Dedifferentiated amniotic fluid mesenchymal stem cell (primary cell): ENCODE data around the gene HOXB9.

ENCODE experiments used
- DNase-seq: peaks from one replicate; pipeline ENCODE4 v3.0.0-alpha.2; 2016; ENCODE audit errors: extremely low spot score

The HOXB9 gene

DNA sequence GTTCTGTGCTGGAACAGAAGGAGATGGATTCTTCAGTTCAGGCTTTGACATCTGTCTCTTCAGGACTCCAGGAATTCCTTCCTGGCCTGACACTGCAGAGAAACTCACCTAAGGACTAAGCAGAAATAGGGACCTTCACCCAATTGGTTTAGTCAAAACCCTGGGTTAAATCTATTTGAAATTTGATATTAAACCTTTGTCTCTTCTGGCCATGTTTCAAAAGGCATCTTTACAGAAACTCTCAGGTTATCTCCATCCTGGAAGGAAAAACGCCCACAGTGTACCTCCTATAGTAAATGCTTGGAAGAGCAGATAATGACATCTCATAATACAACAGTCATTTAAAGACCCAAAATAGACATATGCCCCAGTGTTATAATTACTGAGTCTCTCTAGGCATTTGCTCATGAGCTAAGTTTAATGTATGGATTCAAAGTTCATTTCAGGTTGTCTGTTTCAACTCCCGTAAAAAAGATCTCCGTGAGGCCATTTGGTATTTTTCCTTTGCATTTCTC lies 42.4 kb downstream of the HOXB9 start:
- DNase-seq, result no peak

DNA sequence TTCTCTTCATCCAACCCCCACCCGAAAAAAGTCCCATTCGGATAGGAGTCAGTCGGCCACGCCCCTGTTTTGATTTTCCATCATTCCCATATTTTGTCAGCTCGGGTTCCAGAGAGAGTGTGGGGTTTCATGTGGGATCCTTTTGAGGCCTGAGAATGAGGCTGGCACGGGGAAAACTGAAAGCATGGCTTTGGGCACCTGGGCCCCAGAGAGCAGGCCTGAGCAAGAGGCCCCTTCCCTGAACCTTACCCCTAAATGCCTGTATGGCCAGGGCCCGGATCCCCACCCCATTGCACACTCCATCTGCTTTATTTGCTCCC lies 43.4 kb downstream of the HOXB9 start:
- DNase-seq, result no peak

DNA sequence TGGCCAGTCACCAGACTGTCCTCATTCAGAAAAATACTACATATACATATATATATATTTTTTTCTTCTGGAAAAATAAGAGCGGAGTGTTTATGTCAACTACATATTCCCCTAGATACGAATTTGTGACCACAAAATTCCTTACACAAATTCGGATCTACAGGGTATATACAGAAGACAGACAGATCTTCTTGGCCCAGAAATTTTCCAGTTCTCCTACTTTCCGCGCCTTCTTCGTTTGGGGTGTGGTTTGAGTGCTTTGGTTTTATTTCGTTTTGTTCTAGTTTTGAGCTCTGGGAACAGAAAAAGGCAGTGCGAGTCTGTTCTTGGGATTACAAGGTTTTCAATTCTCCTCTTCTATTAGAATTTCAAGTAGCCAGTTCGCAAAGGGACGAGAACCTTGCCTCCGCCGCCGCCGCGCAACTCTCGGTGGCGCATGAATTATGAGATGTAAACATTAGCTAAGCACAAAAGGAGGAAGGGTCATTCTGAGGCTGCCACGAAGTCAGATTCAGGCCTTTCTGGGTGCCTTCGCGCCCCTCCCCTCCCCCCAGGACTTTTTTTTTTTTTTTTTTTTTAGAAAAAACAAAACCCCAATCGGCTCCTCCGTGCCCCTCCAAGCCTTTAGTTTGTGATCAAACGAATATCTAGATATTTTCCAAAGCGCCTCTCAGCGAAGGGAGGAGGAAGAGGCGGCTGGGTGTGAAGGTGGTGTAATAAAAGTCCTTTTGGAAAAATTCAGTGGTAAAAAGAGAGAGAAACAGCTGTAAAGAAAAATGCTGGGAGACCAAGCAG lies 46.2 kb downstream of the HOXB9 start:
- DNase-seq, result no peak

DNA sequence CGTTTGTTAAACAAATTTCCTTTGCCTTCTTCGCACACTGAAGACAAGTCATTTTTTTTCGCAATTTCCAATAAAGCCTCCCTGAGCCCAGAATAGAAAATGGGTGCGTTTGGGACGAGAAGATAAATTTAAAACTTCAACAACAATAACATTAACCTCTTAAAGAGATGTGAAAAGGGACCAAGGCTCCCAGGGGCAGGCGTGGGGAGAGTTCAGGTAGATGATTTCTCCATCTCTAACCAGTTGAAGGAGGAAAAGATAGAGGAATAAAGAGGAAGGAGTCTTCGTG lies 46.7 kb downstream of the HOXB9 start:
- DNase-seq, result no peak

DNA sequence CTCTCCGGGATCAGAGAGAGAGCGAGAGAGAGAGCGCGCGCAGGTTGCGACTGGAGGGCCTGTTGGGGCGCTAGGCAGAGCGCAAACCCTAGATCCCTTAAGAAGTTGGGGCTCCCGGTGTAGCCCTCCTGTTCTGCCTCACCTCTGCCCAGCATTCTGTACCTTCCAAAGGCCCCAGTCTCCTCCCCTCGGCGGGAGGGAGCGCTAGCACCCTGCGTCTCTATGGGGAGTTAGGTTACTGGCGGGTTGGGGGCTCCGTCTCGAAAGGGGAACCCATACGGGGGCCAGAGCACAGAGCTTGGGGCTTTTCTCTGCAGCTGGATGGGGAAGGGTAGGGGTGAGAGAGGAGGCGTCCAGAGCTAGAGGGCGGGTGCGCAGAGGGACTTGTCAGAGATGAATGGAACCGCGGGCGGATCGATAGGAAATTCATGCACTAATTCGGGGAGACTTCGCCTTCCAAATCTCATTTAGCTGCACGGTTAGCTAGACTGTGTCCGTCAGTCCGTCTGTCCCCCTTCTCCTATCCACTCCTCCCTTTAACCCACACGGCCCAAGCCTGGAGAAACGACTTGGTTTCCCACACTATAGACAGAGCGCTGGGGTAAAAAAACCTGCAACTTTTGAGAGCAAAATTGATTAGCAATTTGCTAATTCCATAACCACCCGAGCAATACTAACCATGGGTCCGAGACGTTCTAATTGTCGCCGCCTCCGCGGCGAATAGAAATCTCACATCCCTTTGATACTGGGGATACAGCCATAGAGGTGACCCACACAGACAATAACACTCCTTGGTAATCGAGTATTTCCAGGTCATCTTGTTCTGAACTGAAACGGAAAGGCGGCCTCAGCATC lies 47.3 kb downstream of the HOXB9 start:
- no peak for DNase-seq

DNA sequence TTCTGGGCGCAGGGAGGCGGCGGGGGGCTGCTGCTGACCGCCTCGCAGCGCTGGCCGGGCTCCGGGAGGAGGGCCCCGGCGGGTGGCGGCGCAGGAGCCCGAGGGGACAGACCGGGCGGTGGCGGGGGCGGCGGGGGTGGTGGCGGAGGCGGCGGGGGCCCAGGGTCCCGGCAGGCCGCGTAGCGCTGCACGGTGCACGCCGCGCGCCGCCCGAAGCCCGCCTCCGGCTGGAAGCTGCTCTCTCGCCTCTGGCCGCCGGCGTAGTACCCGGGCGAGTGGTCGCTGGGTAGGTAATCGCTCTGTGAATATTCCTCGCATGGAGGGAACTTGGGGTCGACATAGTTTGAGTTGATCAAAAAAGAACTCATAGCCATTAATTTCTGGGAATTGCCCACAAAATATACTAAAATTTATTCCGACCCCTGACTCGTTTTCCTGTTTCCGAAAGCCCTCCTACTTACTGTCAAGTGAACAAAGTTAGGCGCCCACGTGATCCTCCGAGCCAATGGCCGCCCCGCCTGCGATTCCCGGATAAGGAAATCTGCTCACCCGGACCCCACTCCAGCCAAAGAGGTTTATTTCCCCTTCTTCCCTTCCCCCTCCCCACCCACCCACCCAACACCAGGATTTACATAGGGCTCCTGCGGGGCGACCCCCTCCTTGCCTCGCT lies 48.1 kb downstream of the HOXB9 start, which contains the start of gene HOXB4:
HOXB4 (minus strand) TSS at position 405 of the 670 bp plus-strand sequence; CDS start at position 374, 31 bp downstream.
- DNase-seq, result no peak

DNA sequence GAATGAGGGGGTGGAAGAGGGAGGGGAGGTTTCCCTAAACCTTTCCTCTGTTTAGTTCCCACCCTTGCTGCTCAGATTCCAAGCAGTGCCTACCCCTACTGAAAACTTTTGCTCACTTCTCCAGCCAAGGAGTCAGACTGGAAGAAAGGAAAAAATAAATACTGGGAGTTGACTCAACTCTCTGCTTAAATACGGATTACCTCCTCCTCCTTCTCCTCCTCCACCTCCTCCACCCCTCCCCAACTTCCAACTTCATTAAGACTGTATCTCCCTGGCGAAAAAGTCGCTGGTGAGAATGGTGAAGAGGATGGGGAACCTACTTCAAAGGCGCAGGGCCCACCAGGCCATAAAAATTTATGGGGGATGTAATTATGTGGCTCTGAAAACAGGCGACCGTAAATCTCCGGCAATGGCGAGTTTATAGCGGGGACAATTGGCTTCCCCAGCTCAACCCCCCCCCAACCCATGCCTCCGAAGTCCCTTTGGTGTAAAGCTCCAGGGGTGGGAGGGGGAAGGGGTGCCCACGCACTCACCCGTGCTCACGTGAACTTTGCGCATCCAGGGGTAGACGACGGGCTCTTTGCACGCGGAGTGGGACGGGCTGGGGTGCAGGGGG lies 48.7 kb downstream of the HOXB9 start:
- no peak for DNase-seq

DNA sequence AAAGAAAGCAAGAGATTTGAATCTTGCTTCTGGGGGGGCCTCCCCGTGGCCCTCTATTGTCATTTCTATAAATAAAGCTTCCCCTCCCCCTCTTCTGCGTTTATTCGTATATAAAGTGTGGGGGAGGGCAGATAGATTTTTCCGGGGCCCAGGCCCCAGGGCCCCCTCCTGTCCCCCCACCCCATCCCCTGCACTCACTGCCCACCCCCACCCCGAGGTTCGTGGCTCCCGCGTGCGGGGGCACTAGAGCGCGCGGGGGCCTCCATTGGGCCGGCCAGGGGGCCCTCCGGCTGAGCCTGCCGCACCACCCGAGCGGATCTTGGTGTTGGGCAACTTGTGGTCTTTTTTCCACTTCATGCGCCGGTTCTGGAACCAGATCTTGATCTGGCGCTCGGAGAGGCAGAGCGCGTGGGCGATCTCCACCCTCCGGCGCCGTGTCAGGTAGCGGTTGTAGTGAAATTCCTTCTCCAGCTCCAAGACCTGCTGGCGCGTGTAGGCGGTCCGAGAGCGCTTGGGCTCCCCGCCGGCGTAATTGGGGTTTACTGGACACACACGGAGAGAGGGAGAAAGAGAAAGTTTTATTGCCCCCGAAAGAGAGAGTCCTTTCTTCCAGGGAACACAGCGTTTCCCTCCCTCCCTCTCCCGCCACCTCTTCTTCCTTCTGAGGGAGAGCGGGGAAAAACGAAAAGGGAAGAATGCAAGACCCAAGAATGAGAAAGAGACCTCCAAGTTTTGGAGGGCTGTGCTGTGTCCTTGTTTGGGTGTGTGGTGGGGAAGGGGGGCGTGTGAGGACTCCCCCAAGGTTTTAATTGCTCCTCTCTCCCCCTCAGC lies 49.5 kb downstream of the HOXB9 start:
- no peak for DNase-seq

DNA sequence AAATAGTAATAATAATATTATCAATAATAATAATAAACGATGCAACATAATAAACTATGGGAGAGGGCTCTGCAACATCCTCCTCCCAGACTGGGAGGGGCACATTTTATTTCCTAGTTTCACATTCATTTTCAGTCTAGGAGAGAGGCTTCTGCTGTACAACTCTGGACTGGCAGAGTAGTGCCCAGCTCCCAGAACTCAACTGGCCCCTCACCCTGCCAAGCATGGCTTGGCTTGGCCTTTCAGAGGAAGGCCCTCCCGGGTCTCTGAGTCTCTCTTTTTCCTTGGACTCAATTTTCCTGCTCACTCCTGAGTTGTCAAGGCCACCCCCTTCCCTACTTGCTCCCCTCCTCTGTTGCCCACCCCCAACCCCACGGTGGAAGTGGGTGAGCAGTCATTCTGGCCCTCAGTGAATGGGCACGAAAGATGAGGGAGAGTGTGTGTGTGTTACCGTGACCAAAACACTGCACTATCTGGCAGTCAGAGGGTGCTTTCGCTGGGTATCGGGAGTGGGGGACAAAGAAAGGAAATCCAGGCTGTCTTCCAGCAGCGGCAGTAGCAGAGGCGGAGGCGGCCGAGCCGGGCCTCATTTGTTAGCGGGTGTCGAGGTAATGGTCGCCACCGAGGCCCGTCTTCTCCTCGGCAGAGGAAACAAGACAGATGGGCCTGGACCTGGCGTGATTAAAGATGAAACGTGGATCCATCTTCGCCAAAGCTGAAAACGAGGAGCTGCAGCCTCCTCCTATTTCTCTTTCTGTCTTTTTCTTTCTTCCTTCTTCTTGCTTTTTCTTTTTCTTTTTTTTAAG lies 50.3 kb downstream of the HOXB9 start:
- DNase-seq, result no peak

DNA sequence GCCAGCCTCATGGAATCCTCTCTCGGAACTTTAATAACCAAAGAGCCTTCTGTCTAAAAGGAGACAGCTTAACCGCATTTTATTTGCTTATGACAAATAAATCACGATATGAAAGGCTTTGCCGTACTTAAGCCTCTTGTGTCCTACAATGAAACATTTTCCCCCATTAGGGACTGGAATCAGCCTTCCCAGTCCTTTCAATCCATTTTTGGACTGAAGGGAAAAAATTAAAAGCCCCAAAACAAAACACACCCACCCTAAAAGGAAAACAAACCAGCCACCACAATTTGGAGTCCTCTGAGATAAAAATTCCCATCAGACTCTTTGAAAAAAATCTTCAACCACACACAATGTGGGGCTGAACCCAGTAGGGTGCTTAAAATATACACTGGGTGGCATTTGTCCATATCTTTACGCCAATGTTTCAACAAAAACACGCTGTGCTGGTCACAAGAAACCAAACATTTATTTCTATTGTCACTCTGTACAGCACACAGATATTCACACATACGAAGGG lies 51.0 kb downstream of the HOXB9 start:
- no peak for DNase-seq

DNA sequence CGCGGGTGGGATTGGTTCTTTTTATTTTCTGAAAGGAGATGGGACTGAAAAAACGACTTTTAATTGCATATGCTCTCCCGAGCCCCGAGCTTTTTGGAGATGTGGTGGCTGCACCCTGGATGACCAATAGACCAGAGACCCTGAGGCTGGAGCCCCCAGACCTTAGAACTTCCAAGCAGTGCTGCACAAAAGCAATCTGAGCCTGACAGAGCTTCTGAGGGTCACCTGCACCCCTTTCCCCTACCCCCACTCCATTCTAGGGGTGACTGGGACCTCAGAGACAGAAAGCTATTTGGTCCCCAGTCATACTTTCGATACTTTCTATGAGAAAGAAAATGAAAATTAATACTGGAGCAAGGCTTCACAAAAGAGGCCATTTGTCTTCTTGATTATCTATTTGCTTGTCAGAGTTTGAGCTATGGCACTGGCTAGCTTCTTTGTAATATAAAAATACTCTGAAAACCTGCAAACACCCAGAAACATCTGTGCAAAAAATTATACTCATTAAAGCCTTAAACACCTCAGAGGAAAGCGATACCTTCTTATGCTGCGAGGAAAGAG lies 51.6 kb downstream of the HOXB9 start:
- no peak for DNase-seq

DNA sequence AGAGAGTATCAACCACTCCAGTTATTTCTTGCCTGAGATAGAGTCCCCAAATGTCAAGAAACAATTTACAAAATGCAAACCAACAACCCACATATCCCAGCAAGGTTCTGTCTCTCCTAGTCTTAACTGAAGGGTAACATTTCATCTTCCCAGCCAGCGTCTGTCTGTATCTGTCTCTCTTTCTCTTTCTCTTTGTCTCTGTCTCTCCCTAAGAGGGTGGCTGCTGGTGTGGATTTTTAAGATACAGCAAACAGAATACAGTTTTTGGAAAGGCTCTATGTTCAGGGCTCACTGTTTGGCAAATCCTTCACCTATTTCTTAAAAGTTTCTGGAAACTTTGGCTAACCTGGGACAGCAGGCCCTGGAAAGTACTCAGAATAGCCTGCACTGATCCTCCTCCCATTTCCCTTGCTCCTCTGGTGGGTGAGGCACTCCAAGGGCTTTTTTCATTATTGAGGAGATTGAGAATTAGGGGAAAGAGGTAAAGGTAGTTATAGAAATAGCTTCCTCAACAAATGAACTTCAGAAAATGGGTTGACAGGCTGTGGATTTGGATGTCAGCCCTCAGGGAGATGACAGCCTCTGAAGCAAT lies 54.2 kb downstream of the HOXB9 start:
- DNase-seq, result no peak
